Uterus (tissue), 2 donors: ENCODE measurements around the gene SH2D3C.

Source experiments
- CTCF ChIP-seq, 4 experiments: fragments of 200-600 bp in 2 of 4; fragments of 450-650 bp in 2 of 4; sonication (generic) in 2 of 4; IDR thresholded peaks; one replicate each; pipeline ENCODE4 v1.5.1; 2016 to 2019; ENCODE audit warnings: antibody characterized with exemption in 4 of 4, mild to moderate bottlenecking in 2 of 4, moderate library complexity in 1 of 4
- POLR2A ChIP-seq, 2 donors: fragments of 450-650 bp; IDR thresholded peaks; one replicate each; pipeline ENCODE4 v1.6.1; 2016; ENCODE audit warnings: antibody characterized with exemption in 2 of 2, mild to moderate bottlenecking in 1 of 2, moderate library complexity in 1 of 2

- TF ChIP-seq CTCF (IDR thresholded peaks at IDR 0.05) = no peak
- TF ChIP-seq POLR2A (IDR thresholded peaks at IDR 0.05) = no peak
Measured at GRCh38 chr9:127793093-127793708, 14.7 kb upstream of the SH2D3C start.
